GM18519 (cell line): Measurements from ENCODE around the gene CCDC102A.
A peak's percentile ranks its signal among the peaks of the same experiment; 100 is the strongest.
"Not testable (repeated sequence)": the region's sequence is repeated elsewhere in the genome, so short reads cannot be mapped to it uniquely, and the experiment has no call there.

Experiments used
- ATAC-seq: cut with Tn5 transposase; IDR thresholded peaks from one replicate; pipeline ENCODE4 v1.9.1; 2021; ENCODE audit warnings: mild to moderate bottlenecking, moderate library complexity; ENCODE audit not compliant: unreplicated experiment, low FRiP score

CCDC102A gene

DNA sequence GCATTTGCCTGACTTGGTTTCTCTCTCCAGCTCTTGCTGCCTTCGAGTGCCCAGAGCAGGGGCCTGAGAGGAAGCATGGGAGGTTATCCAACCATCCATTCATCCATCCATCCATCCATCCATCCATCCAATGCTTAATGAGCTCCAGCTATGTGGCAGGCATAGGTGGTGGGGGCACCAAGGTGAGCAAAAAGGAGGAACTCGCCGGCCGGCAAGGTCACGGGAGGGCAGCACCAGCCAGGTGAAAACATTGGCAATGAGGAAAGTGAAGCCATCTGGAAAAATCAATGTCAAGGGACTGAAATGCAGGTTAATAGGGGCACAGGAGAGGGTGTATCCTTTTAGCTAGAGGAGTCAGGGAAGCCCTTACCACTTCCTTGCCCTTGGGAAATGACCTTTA, 31.9 kb downstream of the CCDC102A start:
- ATAC-seq, result no peak

- no peak for ATAC-seq
Observed at GRCh38 chr16:57504001-57504400, 32.4 kb downstream of the CCDC102A start.

DNA sequence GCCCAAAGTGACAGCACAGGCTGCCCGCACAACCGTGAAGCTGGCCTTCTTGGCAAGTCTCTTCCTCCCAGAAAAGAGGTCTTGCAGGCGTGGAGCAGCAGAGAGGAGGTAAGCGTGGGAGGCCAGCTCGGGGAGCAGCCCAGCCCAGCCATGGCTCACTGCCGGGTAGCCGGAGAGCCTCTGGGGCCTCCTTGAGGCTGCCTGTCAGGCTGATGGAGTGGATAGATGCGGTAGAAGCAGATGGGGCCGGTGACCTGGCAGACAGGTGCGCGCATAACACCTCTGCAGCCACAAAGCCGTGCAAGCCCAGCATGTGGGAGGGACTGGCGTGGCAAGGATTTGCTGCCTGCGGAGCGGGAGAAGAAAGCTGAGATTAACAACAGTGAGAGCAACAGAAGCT, 33.0 kb downstream of the CCDC102A start:
- ATAC-seq, result no peak

GRCh38 chr16:57502048-57502775, 34.2 kb downstream of the CCDC102A start:
- no peak for ATAC-seq

DNA sequence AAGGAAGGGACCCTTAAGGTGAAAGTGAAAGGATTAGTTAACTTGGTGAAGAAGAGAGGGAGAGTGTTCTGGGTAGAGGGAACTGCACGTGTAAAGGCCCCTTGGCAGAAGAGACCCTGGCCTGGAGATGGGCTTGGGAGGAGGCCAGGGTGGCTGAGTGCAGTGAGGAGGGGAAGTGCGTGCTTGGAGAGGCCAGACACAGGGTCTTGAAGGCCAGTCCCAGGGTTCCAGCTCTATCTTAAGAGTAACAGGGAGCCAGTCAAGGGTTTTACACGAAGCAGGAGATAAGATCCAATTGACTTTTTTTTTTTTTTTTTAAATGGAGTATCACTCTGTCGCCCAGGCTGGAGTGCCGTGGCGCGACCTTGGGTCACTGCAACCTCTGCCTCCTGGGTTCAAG, 34.9 kb downstream of the CCDC102A start:
- no peak for ATAC-seq

- ATAC-seq, result no peak
Observed at GRCh38 chr16:57500578-57501111, 35.7 kb downstream of the CCDC102A start.

DNA sequence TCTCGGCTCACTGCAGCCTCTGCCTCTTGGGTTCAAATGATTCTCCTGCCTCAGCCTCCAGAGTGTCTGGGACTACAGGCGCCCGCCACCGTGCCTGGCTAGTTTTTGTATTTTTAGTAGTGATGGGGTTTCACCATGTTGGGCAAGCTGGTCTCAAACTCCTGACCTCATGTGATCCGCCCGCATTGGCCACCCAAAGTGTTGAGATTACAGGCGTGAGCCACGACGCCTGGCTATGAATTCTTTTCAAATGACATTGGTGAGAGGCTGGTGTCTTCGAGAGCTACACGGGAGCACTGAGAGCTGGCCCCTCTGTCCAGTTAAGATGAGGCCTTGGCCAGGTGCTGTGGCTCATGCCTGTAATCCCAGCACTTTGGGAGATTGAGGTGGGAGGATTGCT, 36.4 kb downstream of the CCDC102A start:
- ATAC-seq, result not testable (repeated sequence)

DNA sequence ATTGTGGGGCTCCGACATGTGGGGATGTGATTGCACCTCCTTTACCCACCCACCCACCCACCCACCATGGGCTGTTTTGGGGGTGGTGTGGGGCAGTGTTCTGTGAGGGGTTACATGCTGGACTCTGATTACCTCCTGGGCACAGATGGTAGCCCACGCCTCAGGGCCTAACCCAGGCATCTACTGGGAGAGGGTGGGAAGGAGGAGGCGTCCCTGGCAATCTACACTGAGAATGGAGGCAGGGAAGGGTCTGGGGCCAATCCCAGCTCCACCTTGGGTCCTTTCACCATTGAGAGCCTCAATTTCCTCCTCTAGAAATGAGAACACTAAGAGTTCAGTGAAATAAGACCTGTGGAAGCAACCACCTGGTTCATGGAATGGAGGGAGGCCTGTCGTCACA, 38.3 kb downstream of the CCDC102A start:
- ATAC-seq, result no peak

- ATAC-seq, result no peak
Observed at GRCh38 chr16:57497121-57497520, 39.2 kb downstream of the CCDC102A start.

- ATAC-seq, result no peak
Observed at GRCh38 chr16:57493767-57494166, 42.6 kb downstream of the CCDC102A start.

DNA sequence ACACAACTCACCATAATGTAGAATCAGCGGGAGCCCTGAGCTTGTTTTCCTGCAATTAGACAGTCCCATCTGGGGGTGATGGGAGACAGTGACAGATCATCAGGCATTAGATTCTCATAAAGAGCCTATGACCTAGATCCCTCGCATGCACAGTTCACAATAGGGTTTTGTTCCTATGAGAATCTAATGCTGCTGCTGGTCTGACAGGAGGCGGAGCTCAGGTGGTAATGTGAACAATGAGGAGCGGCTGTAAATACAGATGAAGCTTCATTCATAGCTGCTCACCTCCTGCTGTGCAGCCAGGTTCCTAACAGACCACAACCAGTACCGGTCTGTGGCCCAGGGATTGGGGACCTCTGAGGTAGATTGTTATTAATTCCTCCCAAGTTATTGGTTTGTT, 47.1 kb downstream of the CCDC102A start:
- ATAC-seq, result no peak

GRCh38 chr16:57486858-57487834, 49.2 kb downstream of the CCDC102A start:
- ATAC-seq, result no peak

GRCh38 chr16:57485916-57486857, 50.2 kb downstream of the CCDC102A start, which contains the start of gene DOK4:
DOK4 (minus strand) TSS chr16:57486493; CDS start chr16:57479507, 6,986 bp downstream.
- ATAC-seq, result peak; percentile 51

GRCh38 chr16:57485091-57485915, 51.1 kb downstream of the CCDC102A start:
- ATAC-seq, result no peak

- ATAC-seq, result no peak
Observed at GRCh38 chr16:57484515-57485005, 51.8 kb downstream of the CCDC102A start.

DNA sequence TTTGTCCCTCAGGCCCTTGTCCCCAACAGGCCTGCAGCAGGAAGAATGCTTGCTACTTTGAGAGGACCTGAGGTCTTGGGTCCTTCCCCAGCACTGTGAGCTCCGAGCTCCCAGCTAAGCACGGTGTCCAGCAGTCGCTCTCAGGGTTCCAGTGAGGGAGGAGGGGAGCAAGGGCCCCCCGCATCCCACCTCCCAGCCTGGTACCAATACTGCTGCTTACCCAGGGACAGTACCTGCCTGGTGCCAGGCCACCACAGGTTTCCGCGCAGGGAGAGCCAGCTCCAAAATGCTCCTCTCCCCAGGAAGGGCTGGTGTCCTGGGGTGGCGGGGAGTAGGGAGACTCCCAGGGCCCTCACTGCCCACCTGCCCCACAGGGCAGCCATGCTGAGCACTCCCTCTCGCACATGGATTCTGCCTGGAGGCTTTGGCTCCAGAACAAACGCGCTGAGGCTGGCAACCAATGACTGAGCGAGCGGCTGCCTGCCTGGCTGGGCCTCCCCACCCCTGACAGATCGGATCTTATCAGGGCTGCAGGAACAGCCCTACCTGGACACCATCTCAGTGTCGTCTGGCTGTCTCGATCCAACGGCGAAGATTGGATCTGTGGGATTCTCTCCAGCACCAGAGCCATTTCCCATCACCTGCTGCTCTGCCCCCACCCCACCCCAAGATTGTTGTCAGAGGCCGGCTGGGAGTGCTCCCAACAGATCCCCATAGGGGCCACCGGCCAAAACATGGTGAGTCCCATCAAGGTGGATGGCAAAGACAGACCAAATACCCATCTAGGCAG, 52.5 kb downstream of the CCDC102A start:
- ATAC-seq, result no peak

- no peak for ATAC-seq
Observed at GRCh38 chr16:57482845-57483545, 53.4 kb downstream of the CCDC102A start.

DNA sequence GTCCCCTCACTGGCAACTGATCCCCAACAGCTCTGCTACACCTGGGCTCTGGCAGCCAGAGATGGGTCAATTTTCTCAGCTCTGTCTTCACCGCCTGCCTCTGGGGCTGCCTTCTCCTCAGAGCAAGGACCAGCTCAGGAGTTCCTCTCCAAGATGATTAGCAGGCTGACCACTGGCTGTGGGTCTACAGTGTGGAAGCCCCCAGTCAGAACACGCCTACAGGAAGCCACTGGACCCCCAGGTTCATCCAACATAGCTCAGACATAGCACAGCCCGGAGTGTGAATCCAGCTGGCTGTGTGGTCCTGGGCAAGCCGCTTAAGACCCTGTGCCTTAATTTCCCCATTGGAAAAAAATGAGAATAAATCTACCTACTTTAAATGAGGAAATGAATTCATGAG, 55.0 kb downstream of the CCDC102A start:
- ATAC-seq, result no peak
